Dermis lymphatic vessel endothelial cell (primary cell): ENCODE data around the gene LGALS3BP. TPM values are rescaled to one million over a fixed set of nuclear protein-coding genes. Genes with fewer than 3 reads are reported as not detected.

Source experiments
- total RNA-seq: library from RNA; depleted of rRNA; stranded (reverse); fragments of >200 nt; gene quantifications from 2 replicates; pipeline ENCODE4 v1.2.1, GENCODE V29; 2014

Gene LGALS3BP, protein sequence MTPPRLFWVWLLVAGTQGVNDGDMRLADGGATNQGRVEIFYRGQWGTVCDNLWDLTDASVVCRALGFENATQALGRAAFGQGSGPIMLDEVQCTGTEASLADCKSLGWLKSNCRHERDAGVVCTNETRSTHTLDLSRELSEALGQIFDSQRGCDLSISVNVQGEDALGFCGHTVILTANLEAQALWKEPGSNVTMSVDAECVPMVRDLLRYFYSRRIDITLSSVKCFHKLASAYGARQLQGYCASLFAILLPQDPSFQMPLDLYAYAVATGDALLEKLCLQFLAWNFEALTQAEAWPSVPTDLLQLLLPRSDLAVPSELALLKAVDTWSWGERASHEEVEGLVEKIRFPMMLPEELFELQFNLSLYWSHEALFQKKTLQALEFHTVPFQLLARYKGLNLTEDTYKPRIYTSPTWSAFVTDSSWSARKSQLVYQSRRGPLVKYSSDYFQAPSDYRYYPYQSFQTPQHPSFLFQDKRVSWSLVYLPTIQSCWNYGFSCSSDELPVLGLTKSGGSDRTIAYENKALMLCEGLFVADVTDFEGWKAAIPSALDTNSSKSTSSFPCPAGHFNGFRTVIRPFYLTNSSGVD
- 1.8 and 5.1 TPM in 2 replicates for total RNA-seq

DNA sequence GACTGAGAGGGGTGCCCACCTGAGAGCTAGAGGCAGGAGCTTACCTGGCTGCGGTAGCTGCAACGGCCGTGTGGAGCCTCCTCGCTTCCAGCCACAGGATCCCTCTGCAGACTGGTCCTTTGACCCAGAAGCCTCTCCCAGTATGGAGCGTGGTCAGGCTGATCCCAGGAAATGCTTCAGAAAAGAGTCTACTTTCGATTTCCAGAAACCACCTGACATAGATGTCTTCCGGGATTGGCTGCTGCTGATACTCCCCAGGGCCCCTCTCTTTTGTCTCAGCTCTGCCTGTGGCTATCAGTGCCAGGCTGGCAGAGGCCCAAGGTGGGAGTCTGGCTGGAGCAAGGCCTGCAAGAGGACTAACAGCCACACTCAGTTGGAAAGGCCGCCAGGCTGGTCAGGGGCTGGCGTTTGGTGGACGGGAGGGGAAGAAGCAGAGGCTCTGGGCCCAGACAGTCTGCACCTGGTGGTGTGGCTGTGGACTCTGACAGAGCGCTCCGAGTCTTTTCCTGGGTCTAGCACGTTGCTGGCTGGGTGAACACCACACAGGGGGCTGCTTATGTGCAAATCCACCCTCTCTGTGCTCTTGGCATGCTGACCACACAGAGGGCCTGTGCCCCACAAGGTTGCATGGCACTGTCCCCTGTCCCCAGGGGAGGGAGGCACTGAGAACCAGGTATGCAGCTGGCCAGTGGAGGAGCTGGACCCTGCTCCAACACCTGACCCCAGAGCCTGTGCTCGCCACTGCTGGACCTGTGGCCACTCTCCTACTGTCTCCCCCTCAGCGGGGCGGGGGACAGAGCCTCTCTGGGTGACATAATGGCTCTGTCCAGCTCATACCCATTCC is at the start of gene LGALS3BP:
Gene LGALS3BP (minus strand): TSS at position 144 of the 844 bp plus-strand sequence. CDS start 2,732 bp downstream, outside the sequence.

DNA sequence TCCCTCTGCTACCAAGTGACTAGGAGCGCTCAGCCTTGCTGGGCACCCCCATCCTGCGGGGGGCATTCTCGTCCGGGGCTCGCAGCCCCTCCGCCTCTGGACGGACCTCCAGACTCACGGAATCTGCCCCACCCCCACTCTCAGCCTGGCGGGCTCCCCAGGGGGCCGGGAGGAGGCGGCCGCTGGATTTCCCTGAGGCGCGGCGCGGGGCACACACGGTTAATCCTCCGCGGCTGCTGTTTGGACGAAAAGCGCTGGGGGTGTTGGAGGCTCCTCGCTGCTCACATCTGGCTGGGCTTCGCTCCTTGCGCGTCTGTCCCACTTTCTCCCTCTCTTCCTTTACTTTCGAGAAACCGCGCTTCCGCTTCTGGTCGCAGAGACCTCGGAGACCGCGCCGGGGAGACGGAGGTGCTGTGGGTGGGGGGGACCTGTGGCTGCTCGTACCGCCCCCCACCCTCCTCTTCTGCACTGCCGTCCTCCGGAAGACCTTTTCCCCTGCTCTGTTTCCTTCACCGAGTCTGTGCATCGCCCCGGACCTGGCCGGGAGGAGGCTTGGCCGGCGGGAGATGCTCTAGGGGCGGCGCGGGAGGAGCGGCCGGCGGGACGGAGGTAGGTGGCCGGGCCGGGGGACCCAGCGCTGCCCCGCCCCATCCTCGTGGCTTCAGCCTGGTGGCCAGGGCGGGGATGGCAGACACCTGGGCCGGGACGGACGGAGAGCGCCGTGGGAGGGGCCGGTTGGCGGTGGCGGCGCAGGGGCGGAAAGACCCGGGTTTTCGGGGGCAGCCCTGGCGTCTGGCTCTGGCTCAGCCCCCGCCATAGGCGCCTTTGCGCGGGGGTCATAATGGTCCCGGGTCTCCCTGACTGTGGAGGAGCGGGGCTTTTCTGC is 44.4 kb upstream of the LGALS3BP start, which contains the start of gene C1QTNF1:
Gene C1QTNF1 (plus strand): TSS at position 284 of the 886 bp plus-strand sequence. CDS start 19,800 bp downstream, outside the sequence.

DNA sequence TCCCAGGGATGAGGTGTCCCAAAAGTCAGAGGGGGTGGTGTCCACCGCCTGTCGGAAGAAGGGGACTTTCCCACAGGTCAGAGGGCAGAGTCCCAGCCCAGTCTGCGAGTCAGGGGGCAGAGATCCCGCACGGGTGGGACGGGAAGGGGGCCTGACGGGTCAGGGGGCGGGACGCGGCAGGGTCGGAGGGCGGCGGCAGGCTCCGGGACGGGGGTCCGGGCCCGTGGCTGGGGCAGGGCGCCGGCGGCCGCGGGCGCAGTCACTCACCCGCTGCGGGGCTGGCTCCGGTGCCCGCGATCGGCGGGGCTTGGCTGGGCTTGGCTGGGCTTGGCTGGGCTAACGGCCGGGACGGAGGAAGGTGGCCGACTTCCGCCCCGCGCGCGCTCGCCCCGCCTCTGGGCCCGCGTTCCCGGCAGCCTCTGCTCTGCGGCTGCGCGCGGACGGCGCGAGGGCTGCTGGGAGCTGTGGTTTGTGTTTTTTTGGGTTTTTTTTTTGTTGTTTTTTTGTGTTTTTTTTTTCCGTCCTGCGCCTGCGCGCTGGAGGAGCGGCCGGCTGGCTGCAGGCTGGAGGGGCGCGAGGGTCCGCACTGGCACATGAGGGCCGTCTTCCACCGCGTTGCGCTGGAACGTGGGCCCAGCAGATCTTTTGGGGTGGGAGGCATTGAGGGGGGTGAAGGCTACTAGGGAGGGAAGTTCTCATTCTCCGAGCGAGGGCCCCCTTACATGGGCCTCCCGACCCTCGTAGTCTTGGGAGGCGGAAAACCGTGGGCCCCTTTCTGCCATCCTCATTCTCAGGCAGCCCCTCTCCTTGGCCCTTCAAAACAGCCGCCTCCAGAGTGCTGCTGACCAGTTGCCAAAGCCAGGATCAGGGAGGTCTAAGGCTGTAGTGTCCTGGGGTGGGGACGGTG is 29.9 kb upstream of the LGALS3BP start, which contains the start of gene CANT1:
Gene CANT1 (minus strand): TSS at position 368 of the 907 bp plus-strand sequence. CDS start 12,142 bp downstream, outside the sequence.

DNA sequence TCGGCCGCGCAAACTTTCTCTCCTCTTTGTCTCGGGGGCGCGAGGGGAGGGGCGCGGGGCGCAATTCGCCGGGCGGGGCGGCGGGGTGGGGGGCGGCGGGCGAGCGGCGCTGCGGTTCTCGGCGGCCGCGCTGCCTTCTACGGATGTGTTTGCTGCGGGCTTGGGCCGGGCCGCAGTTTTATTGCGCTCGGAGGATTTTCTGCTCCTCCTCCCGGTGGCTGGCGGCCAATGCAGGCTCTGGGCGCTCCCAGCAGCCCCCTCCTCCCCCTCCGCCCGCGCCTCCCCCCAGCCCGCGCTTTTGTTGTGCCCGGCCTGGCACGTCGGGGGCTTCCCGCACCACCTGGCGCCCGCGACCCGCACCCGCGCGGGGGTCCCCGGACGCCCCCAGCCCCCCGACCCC is 54.5 kb downstream of the LGALS3BP start, which contains the start of gene TIMP2:
Gene TIMP2 (minus strand): TSS at position 154 of the 400 bp plus-strand sequence. CDS start 299 bp downstream, outside the sequence.

Other genes starting within 250 kb of the LGALS3BP start
- gene CYTH1, start 197.7 kb downstream of the LGALS3BP start, total RNA-seq = 19.8 and 24.9 TPM in 2 replicates
- 12.8 and 15.6 TPM in 2 replicates for gene USP36, start 139.1 kb downstream of the LGALS3BP start, total RNA-seq
- 1.3 and 1.4 TPM in 2 replicates for gene CEP295NL, start 76.7 kb downstream of the LGALS3BP start, total RNA-seq
- gene TIMP2, start 54.5 kb downstream of the LGALS3BP start, total RNA-seq = 61.6 and 75.5 TPM in 2 replicates
- 42.5 and 46.2 TPM in 2 replicates for gene CANT1, start 29.8 kb upstream of the LGALS3BP start, total RNA-seq
- 3.0 and 10.5 TPM in 2 replicates for gene C1QTNF1, start 44.2 kb upstream of the LGALS3BP start, total RNA-seq
- 9.8 and 10.2 TPM in 2 replicates for gene ENGASE, start 94.9 kb upstream of the LGALS3BP start, total RNA-seq